ENCODE results near the gene ANGPT4.

- TF ChIP-seq POLR2AphosphoS5 (IDR thresholded peaks at IDR 0.05; ENCODE audit: borderline replicate concordance, low read depth, low read length) = no peak
- TF ChIP-seq EZH2 (IDR thresholded peaks at IDR 0.05) = no peak
Observed at GRCh38 chr20:843912-844311, 72.2 kb downstream of the ANGPT4 start.

Data from SK-N-MC (cell line).